MM.1S (cell line): ENCODE measurements around the gene BPHL.
A peak's percentile ranks its signal among the peaks of the same experiment; 100 is the strongest.

ENCODE experiments used
- DNase-seq: peaks from one replicate; pipeline ENCODE4 v3.0.0-alpha.2; 2015
- H2AFZ ChIP-seq: fragments of 300-600 bp; sonication (generic); 2 replicates; pipeline ENCODE4 v1.6.0; 2016; ENCODE audit warnings: antibody characterized with exemption, low read length
- H3F3A ChIP-seq: fragments of 300-600 bp; sonication (generic); 2 replicates; pipeline ENCODE4 v1.6.1; 2016; ENCODE audit warnings: mild to moderate bottlenecking, antibody characterized with exemption, low read length, moderate library complexity, mixed read lengths; ENCODE audit not compliant: insufficient read depth
- H3K27ac ChIP-seq: fragments of 300-600 bp; sonication (generic); 2 replicates; pipeline ENCODE4 v1.5.1; 2016; ENCODE audit warnings: mild to moderate bottlenecking, low read length
- H3K27me3 ChIP-seq: fragments of 300-600 bp; sonication (generic); replicated peaks from 2 replicates; pipeline ENCODE4 v1.6.0; 2016; ENCODE audit warnings: low read length; ENCODE audit not compliant: insufficient read depth
- H3K36me3 ChIP-seq: fragments of 300-600 bp; sonication (generic); replicated peaks from 2 replicates; pipeline ENCODE4 v1.6.1; 2016; ENCODE audit warnings: mild to moderate bottlenecking, low read length, mixed read lengths; ENCODE audit not compliant: insufficient read depth
- H3K4me1 ChIP-seq: fragments of 300-600 bp; sonication (generic); 2 replicates; pipeline ENCODE4 v1.6.1; 2016; ENCODE audit warnings: low read length, mixed read lengths
- H3K4me2 ChIP-seq: fragments of 300-600 bp; sonication (generic); 2 replicates; pipeline ENCODE4 v1.6.0; 2016; ENCODE audit warnings: low read depth, low read length
- H3K4me3 ChIP-seq: fragments of 300-600 bp; sonication (generic); 2 replicates; pipeline ENCODE4 v1.5.1; 2016; ENCODE audit warnings: low read length, mixed read lengths
- H3K79me2 ChIP-seq: fragments of 300-600 bp; sonication (generic); 2 replicates; pipeline ENCODE4 v1.6.1; 2016; ENCODE audit warnings: mixed run types, low read length, mixed read lengths
- H3K9ac ChIP-seq: fragments of 300-600 bp; sonication (generic); 2 replicates; pipeline ENCODE4 v1.6.1; 2016; ENCODE audit warnings: low read length, mixed read lengths
- H3K9me2 ChIP-seq: fragments of 300-600 bp; sonication (generic); replicated peaks from 2 replicates; pipeline ENCODE4 v1.6.1; 2016; ENCODE audit warnings: mild to moderate bottlenecking, low read length, mixed read lengths; ENCODE audit not compliant: insufficient read depth
- H3K9me3 ChIP-seq: fragments of 300-600 bp; sonication (generic); replicated peaks from 2 replicates; pipeline ENCODE4 v1.6.1; 2016; ENCODE audit warnings: mild to moderate bottlenecking, low read length, mixed read lengths; ENCODE audit not compliant: insufficient read depth
- H4K20me1 ChIP-seq: fragments of 300-600 bp; sonication (generic); 2 replicates; pipeline ENCODE4 v1.6.1; 2016; ENCODE audit warnings: mild to moderate bottlenecking, low read length, moderate library complexity, mixed read lengths; ENCODE audit not compliant: insufficient read depth
- CTCF ChIP-seq: fragments of 300-600 bp; sonication (generic); IDR thresholded peaks from 2 replicates; pipeline ENCODE4 v1.5.1; 2016; ENCODE audit warnings: antibody characterized with exemption, low read length, mixed read lengths
- EZH2 ChIP-seq: fragments of 300-600 bp; sonication (generic); optimal IDR thresholded peaks from 2 replicates; pipeline ENCODE3; 2017; ENCODE audit warnings: low read depth, mild to moderate bottlenecking, antibody characterized with exemption, low read length, mixed read lengths
- EZH2phosphoT487 ChIP-seq: fragments of 300-600 bp; sonication (generic); IDR thresholded peaks from 2 replicates; pipeline ENCODE4 v1.6.1; 2018; ENCODE audit warnings: antibody characterized with exemption, low read length

The BPHL gene

GRCh38 chr6:3162565-3163247, 44.2 kb downstream of the BPHL start:
- H3K9me3 ChIP-seq, result no peaks in the 10 kb centered on the region
- DNase-seq, result peak; percentile 57
- H2AFZ ChIP-seq, result peak overlapping the region; percentile 76
- no peaks in the 10 kb centered on the region for H3K4me1 ChIP-seq
- H4K20me1 ChIP-seq, result no peaks in the 10 kb centered on the region
- H3F3A ChIP-seq, result no peaks in the 10 kb centered on the region
- TF ChIP-seq CTCF (no peak), EZH2 (no peak)
- H3K4me3 ChIP-seq, result peak overlapping the region; percentile 64
- no peaks in the 10 kb centered on the region for H3K36me3 ChIP-seq
- H3K27ac ChIP-seq, result no peak overlapping the region
- H3K9ac ChIP-seq, result peak overlapping the region; percentile 25; the same call in 1 of the 2 replicates
- no peaks in the 10 kb centered on the region for H3K9me2 ChIP-seq
- peaks cover 32% of the 10 kb centered on the region for H3K27me3 ChIP-seq
- peak overlapping the region; percentile 85 for H3K4me2 ChIP-seq
- no peaks in the 10 kb centered on the region for H3K79me2 ChIP-seq

DNA sequence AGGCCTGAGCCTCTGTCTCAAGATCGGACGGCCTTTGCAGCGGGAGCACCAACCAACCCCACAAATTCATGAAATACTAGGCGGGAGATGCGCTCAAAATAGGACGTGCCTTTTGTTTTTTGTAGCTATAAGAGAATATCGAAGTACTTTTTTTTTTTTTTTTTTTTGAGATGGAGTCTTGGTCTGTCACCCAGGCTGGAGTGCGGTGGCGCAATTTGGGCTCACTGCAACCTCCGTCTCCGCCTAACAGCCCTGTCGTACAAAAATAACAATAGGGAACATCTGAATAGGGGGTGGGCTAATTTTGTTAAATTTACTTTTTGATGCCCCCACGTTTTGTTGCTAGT, 44.7 kb downstream of the BPHL start:
- H3F3A ChIP-seq, result no peaks in the 10 kb centered on the region
- H3K4me1 ChIP-seq, result no peaks in the 10 kb centered on the region
- H3K36me3 ChIP-seq, result no peaks in the 10 kb centered on the region
- DNase-seq, result no peak
- no peaks in the 10 kb centered on the region for H3K9me3 ChIP-seq
- H2AFZ ChIP-seq, result 0 out of 2 replicates have a peak overlapping the region, but pooled peaks have one; percentile 0
- H3K4me2 ChIP-seq, result peak overlapping the region; percentile 62
- no peaks in the 10 kb centered on the region for H4K20me1 ChIP-seq
- no peaks in the 10 kb centered on the region for H3K79me2 ChIP-seq
- H3K27me3 ChIP-seq, result peaks cover 31% of the 10 kb centered on the region
- no peaks in the 10 kb centered on the region for H3K9me2 ChIP-seq
- no peak overlapping the region for H3K27ac ChIP-seq
- peak overlapping the region; percentile 55 for H3K4me3 ChIP-seq
- no peak overlapping the region for H3K9ac ChIP-seq
- TF ChIP-seq CTCF (no peak), EZH2 (no peak)

GRCh38 chr6:3164388-3164787, 45.9 kb downstream of the BPHL start:
- no peaks in the 10 kb centered on the region for H3K36me3 ChIP-seq
- H3F3A ChIP-seq, result no peaks in the 10 kb centered on the region
- TF ChIP-seq EZH2phosphoT487 (no peak), CTCF (no peak), EZH2 (no peak)
- H4K20me1 ChIP-seq, result no peaks in the 10 kb centered on the region
- no peak overlapping the region for H3K9ac ChIP-seq
- no peak overlapping the region for H3K4me2 ChIP-seq
- no peaks in the 10 kb centered on the region for H3K4me1 ChIP-seq
- no peaks in the 10 kb centered on the region for H3K9me2 ChIP-seq
- H3K27me3 ChIP-seq, result peaks cover 24% of the 10 kb centered on the region
- no peak overlapping the region for H3K27ac ChIP-seq
- no peak for DNase-seq
- no peak overlapping the region for H3K4me3 ChIP-seq
- H3K9me3 ChIP-seq, result no peaks in the 10 kb centered on the region
- no peak overlapping the region for H2AFZ ChIP-seq
- no peaks in the 10 kb centered on the region for H3K79me2 ChIP-seq
